MG63 (cell line): ENCODE measurements around the gene HEXIM2. TPM values are rescaled to one million over a fixed set of nuclear protein-coding genes. Genes with fewer than 3 reads are reported as not detected.
A peak's percentile ranks its signal among the peaks of the same experiment; 100 is the strongest.

ENCODE experiments used
- DNase-seq: peaks from one replicate; pipeline ENCODE4 v3.0.0-alpha.2; 2020
- H3K27me3 ChIP-seq: fragments of 250-450 bp; sonication (Bioruptor Pico); 2 replicates; pipeline ENCODE4 v1.5.1; 2020; ENCODE audit warnings: mild to moderate bottlenecking, moderate library complexity
- H3K36me3 ChIP-seq: fragments of 250-450 bp; sonication (Bioruptor Pico); 2 replicates; pipeline ENCODE4 v1.5.1; 2020; ENCODE audit warnings: mild to moderate bottlenecking, moderate library complexity
- H3K4me3 ChIP-seq: fragments of 250-450 bp; sonication (Bioruptor Pico); 2 replicates; pipeline ENCODE4 v1.5.1; 2020; ENCODE audit warnings: mild to moderate bottlenecking, moderate library complexity
- H3K9me3 ChIP-seq: fragments of 250-450 bp; sonication (Bioruptor Pico); 2 replicates; pipeline ENCODE4 v1.5.1; 2020; ENCODE audit warnings: mild to moderate bottlenecking, moderate library complexity
- total RNA-seq: library from RNA; depleted of rRNA; stranded (reverse); fragments of >200 nt; shearing (Covaris generic); gene quantifications from 2 replicates; pipeline ENCODE4 v1.2.3, GENCODE V29; 2014; ENCODE audit warnings: low replicate concordance; rRNA removed

The HEXIM2 gene, protein sequence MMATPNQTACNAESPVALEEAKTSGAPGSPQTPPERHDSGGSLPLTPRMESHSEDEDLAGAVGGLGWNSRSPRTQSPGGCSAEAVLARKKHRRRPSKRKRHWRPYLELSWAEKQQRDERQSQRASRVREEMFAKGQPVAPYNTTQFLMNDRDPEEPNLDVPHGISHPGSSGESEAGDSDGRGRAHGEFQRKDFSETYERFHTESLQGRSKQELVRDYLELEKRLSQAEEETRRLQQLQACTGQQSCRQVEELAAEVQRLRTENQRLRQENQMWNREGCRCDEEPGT
- 20.6 and 34.3 TPM in 2 replicates for total RNA-seq

DNA sequence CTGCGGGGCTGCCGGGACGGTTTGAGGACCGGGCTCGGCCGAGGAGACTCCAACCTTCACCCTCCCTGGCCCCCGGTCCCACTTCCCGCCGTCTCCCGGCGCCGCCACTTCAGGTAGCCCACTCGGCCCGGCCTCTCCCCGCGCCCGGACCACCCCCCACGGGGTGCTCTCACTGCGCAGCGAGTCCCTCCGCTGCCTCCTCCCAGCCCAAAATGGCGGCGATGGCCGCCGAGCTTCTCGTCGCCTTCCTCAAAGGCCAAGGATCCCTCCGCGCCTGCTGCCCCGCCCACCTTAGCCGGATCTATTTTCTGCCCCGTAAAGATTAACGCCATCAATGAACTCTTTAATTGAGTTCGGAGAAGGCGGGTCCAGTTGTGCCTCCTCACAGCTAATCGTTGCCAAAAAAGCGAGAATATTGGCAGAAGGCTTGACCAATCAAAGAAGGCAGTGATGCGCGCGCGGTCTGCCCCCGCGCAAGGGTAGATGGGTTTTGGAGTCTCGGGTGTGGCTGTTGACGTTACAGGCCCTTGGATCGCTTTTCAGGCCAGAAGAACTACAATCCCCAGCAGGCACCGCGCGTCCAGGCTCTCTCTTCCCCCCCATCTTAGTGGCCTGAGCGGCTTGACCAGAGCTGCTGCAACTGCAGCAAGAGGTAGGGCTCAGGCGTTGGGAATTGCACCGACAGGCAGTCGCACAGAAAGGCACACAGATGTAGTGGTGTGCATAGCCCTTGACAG lies at the start of gene HEXIM2:
Gene HEXIM2 (plus strand): TSS at position 588 of the 737 bp plus-strand sequence. CDS start 919 bp downstream, outside the sequence.
- peak within 1 kb of the TSS; percentile 83 for H3K4me3 ChIP-seq
- no peaks in the 10 kb centered on the region for H3K9me3 ChIP-seq
- DNase-seq = peak; percentile 98
- no peaks in the 10 kb centered on the region for H3K27me3 ChIP-seq
- H3K36me3 ChIP-seq = peaks cover 17% of the 10 kb centered on the region

DNA sequence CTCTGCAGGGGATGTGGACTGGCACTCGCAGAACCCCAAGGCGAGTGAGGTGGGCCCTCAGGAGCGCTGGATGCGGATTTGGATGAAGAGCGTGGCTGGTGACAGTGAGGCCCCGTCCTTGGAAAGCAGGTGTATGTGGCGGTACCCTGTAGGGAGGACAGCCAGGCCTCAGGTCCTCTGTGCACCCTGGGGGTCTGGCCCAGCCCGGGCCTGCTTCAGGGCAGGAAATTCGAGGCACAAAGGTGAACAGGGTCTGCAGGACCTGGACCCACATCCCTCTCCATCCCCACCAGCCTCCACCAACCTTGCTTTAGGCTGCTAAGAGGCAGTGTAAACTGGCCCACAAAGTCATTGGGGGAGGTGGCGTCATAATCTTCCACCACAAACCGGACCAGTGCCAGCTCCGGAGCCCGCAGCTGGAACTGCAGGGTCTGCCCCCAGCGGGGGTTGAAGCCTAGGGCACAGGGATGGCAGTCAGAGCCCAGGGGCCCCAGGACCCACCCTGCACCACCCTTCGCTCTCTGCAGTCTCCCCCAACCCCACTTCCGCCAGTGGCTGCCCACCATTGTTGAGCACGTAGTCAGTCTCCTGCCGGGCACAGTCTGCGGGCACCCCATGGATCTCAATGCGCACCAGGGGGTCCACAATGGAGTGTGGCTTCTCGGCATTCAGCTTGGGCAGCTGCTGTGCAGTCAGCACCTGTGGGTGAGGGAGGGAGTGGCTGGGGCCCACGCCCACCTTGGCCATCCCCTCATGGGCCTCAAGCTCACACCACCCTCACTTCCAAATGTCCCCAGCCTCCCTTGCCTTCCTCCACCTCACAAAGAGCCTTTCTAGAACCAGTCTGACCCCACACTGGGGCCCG lies 48.9 kb upstream of the HEXIM2 start:
- peaks cover 19% of the 10 kb centered on the region for H3K36me3 ChIP-seq
- DNase-seq = no peak
- H3K9me3 ChIP-seq = no peaks in the 10 kb centered on the region
- H3K4me3 ChIP-seq = no peak overlapping the region
- no peaks in the 10 kb centered on the region for H3K27me3 ChIP-seq

DNA sequence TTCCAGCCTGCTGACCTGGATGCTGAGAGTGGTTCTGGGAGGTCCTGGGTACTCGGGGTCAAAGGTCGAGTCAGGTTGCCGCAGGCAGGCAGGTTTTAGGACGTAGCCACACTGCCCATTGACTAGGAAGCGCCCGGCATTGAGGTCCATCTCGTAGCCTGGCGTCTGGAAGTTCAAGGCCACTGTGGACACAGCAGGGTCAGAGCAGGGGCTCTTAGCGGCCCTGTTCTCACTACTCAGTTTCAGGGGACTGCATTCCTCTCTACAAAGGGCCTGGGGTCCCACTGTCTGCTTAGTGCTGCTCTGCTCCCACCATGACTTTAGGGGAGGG lies 48.3 kb upstream of the HEXIM2 start:
- Histone ChIP-seq H3K36me3 (peaks cover 13% of the 10 kb centered on the region), H3K9me3 (no peaks in the 10 kb centered on the region), H3K27me3 (no peaks in the 10 kb centered on the region), H3K4me3 (no peak overlapping the region)
- DNase-seq = no peak

DNA sequence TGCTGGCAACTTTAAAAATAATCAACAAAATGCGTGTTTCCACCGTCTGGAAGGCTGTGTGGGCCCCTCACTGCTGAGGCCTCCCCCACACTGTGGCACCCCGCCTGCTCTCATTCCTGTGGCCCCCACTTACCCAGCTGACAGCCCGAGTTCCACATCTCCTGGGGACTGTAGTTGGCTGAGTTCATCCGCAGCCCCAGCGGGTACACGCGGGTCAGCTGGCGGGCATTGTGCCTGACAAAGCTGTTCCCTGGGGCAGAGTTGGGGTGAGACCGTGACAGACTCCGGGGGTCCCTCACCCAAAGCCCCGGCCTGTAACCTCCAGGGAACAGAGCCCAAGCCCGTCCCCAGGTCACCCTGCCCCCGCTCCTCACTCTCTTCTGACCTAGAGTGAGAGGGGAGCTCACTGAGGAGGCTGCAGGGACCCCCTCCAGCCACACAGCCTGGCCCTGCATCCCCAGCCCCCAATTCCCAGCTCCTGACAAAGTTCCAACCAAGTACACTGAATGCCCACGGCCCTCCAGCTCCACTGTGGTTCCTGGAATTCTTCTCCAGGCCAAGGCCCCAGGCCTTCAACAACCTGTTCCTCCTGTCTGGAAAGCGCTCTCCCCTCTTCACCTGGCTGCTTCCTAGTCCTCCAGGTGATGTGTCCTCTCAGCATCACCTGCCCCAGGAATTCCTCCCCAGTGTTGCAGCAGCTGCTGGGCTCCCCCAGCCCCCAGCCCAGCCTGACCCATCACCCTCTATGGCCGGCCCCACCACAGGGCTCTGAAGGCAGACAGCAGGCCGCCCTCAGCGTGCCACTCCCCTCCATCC lies 47.4 kb upstream of the HEXIM2 start:
- H3K9me3 ChIP-seq = no peaks in the 10 kb centered on the region
- H3K36me3 ChIP-seq = peaks cover 10% of the 10 kb centered on the region
- DNase-seq = no peak
- no peak overlapping the region for H3K4me3 ChIP-seq
- no peaks in the 10 kb centered on the region for H3K27me3 ChIP-seq

DNA sequence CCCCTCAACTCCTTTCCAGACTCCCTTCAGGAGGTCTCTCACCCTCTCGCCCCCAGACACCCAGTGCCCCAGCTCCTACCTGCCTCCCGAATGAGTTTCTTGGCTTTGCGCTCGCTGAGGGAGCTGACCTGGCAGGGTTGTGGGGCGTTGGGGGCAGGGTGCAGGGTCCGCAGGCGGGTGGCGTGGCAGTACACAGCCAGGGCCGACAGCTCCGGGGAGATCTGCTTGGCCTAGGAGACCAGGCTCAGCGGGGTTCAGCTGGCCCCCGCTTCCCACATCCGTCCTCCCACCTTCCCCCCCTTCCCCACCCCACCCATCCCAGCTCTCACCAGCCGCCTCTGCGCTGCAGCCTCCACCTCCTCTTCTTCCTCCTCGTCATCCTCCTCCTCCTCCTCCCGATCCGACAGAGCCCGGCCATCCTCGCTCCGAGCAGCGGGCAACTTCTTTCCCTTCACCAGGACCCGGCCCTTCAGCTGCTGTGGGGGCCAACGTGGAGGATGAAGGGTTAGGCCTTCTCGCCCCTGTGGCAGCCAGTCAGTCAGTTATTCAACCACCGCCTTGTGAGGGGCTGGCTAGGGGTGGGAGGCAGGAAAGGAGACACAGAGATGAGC lies 46.6 kb upstream of the HEXIM2 start:
- no peak for DNase-seq
- no peaks in the 10 kb centered on the region for H3K9me3 ChIP-seq

DNA sequence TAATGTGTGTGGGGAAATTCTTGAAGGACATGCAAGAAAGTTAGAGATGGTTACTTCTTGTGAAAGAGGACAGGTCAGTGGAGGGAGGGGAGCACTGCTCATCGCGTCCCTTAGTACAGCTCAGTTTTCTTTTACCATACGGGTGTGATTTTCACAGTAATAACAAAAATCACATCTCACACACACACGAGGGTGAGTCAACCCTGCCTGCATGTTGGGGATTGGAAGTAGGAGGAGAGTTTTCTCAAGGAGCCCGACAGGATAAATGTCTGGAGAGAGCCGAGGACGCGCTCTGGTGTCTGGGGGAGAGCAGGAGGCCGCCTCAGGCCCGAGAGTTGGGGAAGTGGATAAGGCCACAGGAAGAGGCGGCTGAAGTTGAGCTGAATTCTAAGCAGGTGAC lies 45.8 kb upstream of the HEXIM2 start:
- Histone ChIP-seq H3K4me3 (no peak overlapping the region), H3K27me3 (no peaks in the 10 kb centered on the region), H3K36me3 (peaks cover 11% of the 10 kb centered on the region), H3K9me3 (no peaks in the 10 kb centered on the region)
- DNase-seq = no peak

More for the DNA sequence above, 46.6 kb upstream of the HEXIM2 start:
- Histone ChIP-seq H3K27me3 (no peaks in the 10 kb centered on the region), H3K36me3 (peaks cover 11% of the 10 kb centered on the region), H3K4me3 (no peak overlapping the region)

DNA sequence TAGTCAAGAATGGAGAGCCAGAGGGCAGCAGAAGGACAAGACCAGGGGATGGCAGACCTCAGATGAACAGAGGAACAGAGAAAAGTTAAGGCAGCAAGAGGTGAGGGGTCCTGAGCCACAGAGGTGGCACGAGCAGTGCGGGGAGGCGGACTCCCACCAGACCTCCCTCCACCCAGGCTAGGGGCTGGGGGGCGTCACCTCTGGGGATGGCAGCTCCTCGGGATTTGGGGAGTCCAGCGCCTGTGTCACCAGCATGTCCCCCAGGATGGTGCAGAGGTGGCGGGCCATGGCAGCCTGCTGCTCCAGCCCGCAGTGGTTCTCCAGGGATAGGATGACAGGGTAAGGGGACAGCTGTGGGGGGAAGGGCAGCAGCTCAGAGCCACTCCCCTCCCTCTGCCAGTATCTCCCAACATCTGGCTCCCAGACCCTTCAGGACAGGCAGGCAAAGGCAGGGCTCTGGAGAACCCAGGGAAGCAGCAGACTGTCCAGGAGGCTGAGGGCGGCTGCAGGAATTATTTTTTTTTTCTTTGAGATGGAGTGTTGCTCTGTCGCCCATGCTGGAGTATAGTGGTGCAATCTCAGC lies 45.1 kb upstream of the HEXIM2 start:
- Histone ChIP-seq H3K4me3 (no peak overlapping the region), H3K9me3 (no peaks in the 10 kb centered on the region), H3K36me3 (peaks cover 11% of the 10 kb centered on the region), H3K27me3 (no peaks in the 10 kb centered on the region)
- no peak for DNase-seq

DNA sequence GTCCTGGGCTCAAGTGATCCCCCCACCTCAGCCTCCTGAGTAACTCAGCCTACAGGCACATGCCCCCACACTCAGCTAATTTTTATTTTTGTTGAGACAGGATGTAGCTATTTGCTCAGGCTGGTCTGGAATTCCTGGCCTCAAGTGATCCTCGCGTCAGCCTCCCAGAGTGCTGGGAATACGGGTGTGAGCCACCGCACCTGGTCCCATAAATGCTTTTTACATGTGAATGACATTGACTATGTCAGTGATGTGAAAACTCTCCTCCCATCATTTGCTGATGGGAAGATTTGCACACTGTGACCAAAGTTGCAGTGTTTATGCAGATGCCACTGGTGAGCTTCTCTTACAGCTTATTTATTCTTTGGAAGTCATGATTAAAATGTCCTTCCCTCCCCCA lies 44.3 kb upstream of the HEXIM2 start:
- H3K9me3 ChIP-seq = no peaks in the 10 kb centered on the region
- no peak for DNase-seq
- peaks cover 11% of the 10 kb centered on the region; the same call in 1 of the 2 replicates for H3K36me3 ChIP-seq
- H3K4me3 ChIP-seq = no peak overlapping the region
- no peaks in the 10 kb centered on the region for H3K27me3 ChIP-seq

DNA sequence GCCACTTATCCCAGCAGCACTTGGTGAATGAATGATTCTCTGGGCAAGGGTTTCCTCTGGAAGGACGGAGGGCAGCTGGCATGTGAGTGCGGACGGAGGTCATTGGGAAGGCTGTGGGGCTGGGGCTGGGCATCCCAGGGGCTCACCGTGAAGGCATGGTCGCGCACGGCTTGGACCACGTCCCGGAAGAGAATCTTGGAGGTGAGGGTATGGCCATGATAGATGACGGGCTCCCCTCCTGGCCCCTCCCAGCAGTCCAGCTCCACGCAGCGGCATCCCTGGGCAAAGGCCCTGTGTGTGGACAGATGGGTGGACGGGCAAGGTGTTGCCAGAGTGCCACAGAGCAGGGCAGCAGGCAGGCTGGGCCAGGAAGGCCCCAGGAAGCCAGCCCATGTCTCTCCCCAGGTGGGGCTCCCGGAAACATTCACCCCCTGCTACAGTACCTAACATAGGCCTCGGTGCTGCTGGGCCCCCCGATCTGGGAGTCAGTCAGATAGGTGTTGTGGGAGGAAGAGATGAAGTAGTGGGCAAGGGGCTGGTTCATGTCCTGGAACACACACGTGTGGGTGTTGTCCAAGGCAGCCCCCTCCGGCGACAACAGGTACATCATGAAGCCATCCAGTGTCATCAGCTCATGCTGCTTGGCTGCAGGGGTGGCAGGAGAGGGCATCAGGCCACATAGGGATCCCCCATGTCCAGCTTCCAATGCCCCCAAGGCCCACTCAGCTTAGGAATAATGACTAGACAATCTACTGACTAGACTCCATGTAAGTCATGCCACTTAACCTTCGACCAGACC lies 43.6 kb upstream of the HEXIM2 start:
- H3K36me3 ChIP-seq = peaks cover 11% of the 10 kb centered on the region; the same call in 1 of the 2 replicates
- H3K4me3 ChIP-seq = no peak overlapping the region
- H3K9me3 ChIP-seq = no peaks in the 10 kb centered on the region
- no peak for DNase-seq
- H3K27me3 ChIP-seq = no peaks in the 10 kb centered on the region

DNA sequence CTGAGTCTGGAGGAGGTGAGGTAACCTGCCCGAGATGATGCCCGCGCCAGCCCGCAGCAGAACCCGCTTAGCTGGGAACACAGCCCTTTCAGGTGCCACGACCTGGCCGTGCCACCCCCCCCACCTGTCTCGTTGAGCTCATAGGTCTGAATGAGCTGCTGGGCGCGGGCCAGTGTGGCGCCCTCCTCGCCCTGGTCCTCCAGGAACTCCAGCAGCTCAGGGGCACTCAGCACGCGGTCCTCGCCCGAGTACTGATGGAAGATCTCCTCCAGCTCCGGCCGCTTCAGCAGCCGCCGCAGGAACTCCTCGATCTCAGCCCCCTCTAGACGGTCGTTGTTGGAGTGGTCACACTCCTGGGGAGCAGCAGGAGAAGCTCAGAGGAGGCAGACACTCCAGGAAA lies 43.0 kb upstream of the HEXIM2 start:
- Histone ChIP-seq H3K9me3 (no peaks in the 10 kb centered on the region), H3K27me3 (no peaks in the 10 kb centered on the region), H3K36me3 (peaks cover 9% of the 10 kb centered on the region; the same call in 1 of the 2 replicates), H3K4me3 (no peak overlapping the region)
- no peak for DNase-seq

DNA sequence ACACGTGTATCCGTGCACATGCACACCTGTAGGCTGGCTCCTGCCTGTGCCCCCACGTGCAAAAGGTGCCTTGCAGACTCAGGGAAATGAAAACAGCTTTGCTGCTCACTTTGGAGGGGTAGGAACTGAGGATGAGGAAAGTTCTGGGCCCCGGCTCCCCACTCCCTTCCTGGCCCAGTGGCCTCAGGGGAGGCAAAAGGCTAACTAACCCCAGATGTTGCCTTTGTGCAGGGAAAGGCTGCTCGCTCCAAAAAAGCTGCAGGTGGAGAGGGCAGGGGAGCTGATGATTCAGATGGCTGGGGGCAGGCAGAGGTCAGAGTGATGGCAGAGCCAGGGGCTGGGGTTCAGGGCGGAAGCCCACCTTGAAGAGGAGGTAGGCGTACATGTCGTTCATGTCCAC lies 41.7 kb upstream of the HEXIM2 start:
- no peaks in the 10 kb centered on the region for H3K27me3 ChIP-seq
- DNase-seq = no peak
- H3K9me3 ChIP-seq = no peaks in the 10 kb centered on the region
- H3K36me3 ChIP-seq = peaks cover 9% of the 10 kb centered on the region; the same call in 1 of the 2 replicates
- H3K4me3 ChIP-seq = no peak overlapping the region

DNA sequence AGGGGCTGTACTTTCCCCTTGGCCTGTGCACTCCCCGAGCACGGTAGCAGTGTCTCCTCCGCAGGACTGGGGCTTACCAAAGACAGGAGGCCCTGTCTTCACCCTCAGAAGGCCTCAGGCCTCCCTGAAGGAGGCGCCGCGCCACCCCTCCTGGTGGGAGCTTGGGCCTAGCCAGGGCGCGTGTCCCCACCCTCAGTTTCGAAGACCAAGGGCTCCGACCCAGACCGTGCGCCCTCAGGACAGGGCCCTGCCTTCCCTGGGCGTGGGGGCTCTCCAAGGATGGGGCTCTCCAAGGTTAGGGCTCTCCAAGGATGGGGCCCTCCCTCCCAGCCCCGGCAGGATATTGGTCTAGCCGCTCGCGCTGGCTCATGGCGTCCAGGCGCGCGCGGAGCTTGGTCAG lies 41.1 kb upstream of the HEXIM2 start:
- H3K36me3 ChIP-seq = peaks cover 11% of the 10 kb centered on the region; the same call in 1 of the 2 replicates
- no peaks in the 10 kb centered on the region for H3K27me3 ChIP-seq
- H3K9me3 ChIP-seq = no peaks in the 10 kb centered on the region
- DNase-seq = no peak
- no peak overlapping the region for H3K4me3 ChIP-seq

DNA sequence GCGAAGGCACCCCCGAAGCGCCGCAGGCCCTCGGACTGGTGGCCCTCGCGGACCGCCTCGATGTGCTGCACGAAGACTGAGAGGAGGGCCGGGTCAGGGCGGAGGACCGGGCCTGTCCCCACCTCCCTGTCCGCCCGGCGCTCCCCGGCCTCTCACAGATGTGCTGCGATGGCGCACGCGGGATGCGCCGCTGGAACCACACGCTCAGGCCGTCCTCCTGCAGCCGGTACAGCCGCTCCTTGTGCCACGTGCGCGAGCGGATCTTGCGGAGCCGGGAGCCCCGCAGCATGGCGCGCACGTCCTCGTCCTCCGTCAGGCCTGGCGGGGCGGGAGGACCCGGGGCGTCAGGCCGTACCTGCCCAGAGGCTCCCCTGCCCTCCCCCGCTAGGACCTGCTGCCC lies 40.6 kb upstream of the HEXIM2 start:
- peaks cover 13% of the 10 kb centered on the region; the same call in 1 of the 2 replicates for H3K36me3 ChIP-seq
- no peaks in the 10 kb centered on the region for H3K27me3 ChIP-seq
- H3K4me3 ChIP-seq = no peak overlapping the region
- no peaks in the 10 kb centered on the region for H3K9me3 ChIP-seq
- no peak for DNase-seq

DNA sequence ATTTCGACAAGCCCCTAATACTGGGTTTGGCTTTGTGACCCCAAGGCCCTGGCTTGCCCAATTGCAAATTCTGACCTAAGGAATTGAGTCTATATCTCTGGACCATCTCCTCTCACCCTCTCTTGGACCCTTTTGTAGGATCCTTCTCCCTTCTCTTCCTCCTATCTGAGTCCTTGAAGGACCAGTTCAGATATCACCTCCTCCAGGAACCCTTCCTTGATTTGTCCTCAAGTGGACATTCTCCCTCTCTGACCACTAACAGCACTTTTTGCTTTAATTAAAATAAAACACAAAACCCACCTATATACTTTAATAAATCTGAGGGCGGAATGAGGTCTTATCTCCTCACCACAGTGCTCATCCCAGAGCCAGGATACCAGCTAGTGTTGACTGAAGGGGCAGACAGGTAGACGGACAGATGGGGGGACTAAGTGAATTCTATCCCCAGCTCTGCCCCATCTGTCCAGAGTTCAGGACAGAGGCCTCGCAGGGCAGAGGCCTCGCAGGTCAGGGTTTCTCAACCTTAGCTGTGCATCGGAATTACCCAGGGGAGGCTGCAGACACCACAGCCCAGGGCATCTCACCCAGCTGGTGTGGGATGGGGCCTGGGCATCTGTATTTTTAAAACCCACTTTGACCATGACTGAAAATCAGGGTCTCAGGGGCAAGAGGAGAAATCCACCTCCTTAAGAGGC lies 38.5 kb upstream of the HEXIM2 start:
- DNase-seq = no peak
- Histone ChIP-seq H3K9me3 (no peaks in the 10 kb centered on the region), H3K36me3 (peaks cover 13% of the 10 kb centered on the region; the same call in 1 of the 2 replicates)

More for the DNA sequence above, 38.5 kb upstream of the HEXIM2 start:
- Histone ChIP-seq H3K4me3 (no peak overlapping the region), H3K27me3 (no peaks in the 10 kb centered on the region)
